ENCODE results near the gene CCL3. TPM values are rescaled to one million over a fixed set of nuclear protein-coding genes. Genes with fewer than 3 reads are reported as not detected.
"Not testable (repeated sequence)": the region's sequence is repeated elsewhere in the genome, so short reads cannot be mapped to it uniquely, and the experiment has no call there.

Gene CCL3
- total and polyA plus RNA-seq, 4 donors = 5.8 to 21.8 (median 11.0) TPM

DNA sequence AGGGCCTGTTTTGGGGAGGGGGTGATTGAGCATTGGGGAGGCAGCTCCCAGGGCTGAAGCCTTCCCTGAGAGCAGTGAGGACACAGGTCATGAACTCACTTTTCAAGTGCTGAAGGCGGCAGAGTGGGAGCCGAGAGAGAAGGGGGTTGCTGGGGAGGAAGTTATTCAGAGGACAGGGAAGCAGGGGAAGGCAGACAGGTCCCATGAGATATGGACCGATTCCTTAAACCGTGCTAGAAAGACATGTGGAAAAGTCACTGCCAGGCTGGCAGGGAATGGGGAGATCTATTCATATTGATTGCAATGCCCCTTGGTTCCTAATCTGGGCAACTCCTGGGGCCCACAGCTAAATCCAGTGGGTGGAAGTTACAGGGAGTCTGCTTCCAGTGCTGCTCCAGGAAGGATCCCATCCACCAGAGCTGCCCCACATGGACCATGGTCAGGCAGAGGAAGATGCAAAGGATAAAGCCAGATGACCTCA lies 14.8 kb upstream of the CCL3 start:
- H3K36me3 ChIP-seq (ENCODE audit: control insufficient read depth, insufficient read depth, low read length) = no peaks in the 10 kb centered on the region
- DNase-seq (ENCODE audit: low read depth in 4 of 6, low spot score in 6 of 6) = no peak
- H3K27ac ChIP-seq (ENCODE audit: low read depth, low read length) = no peak overlapping the region
- H3K27me3 ChIP-seq (ENCODE audit: control insufficient read depth, insufficient read depth, low read length) = no peaks in the 10 kb centered on the region
- no peaks in the 10 kb centered on the region for H3K4me1 ChIP-seq (ENCODE audit: control insufficient read depth, insufficient read depth, low read length)
- H3K4me3 ChIP-seq (ENCODE audit: low read depth, low read length) = no peak overlapping the region
- 47% methylated on average over 4 of the region's 4 CpGs for WGBS (ENCODE audit: insufficient coverage)
- no peaks in the 10 kb centered on the region for H3K9me3 ChIP-seq (ENCODE audit: control insufficient read depth, insufficient read depth, low read length)

- H3K9me3 ChIP-seq (ENCODE audit: control insufficient read depth, insufficient read depth, low read length); H3K4me1 ChIP-seq (ENCODE audit: control insufficient read depth, insufficient read depth, low read length); H3K27me3 ChIP-seq (ENCODE audit: control insufficient read depth, insufficient read depth, low read length); H3K4me3 ChIP-seq (ENCODE audit: low read depth, low read length); DNase-seq (ENCODE audit: low read depth in 4 of 6, low spot score in 6 of 6); H3K36me3 ChIP-seq (ENCODE audit: control insufficient read depth, insufficient read depth, low read length); H3K27ac ChIP-seq (ENCODE audit: low read depth, low read length): not testable (repeated sequence)
- no CpG with 5 or more reads among the region's 7 CpGs for WGBS (ENCODE audit: insufficient coverage)
Observed at GRCh38 chr17:36104246-36104645, 14.3 kb upstream of the CCL3 start.

GRCh38 chr17:36103401-36103975 lies 13.5 kb upstream of the CCL3 start, which contains the start of gene CCL4:
Gene CCL4 (plus strand): TSS chr17:36103827. CDS start chr17:36103906, 79 bp downstream.
- DNase-seq (ENCODE audit: low read depth in 4 of 6, low spot score in 6 of 6); H3K4me3 ChIP-seq (ENCODE audit: low read depth, low read length): not testable (repeated sequence)
- WGBS (ENCODE audit: insufficient coverage) = 90% methylated on average over 4 of the region's 6 CpGs

GRCh38 chr17:36099004-36099403 lies 9.1 kb upstream of the CCL3 start:
- not testable (repeated sequence) for DNase-seq (ENCODE audit: low read depth in 4 of 6, low spot score in 6 of 6); H3K27ac ChIP-seq (ENCODE audit: low read depth, low read length); H3K27me3 ChIP-seq (ENCODE audit: control insufficient read depth, insufficient read depth, low read length); H3K9me3 ChIP-seq (ENCODE audit: control insufficient read depth, insufficient read depth, low read length); H3K4me1 ChIP-seq (ENCODE audit: control insufficient read depth, insufficient read depth, low read length); H3K4me3 ChIP-seq (ENCODE audit: low read depth, low read length); H3K36me3 ChIP-seq (ENCODE audit: control insufficient read depth, insufficient read depth, low read length)
- WGBS (ENCODE audit: insufficient coverage) = no CpG with 5 or more reads among the region's 1 CpG

More at GRCh38 chr17:36103401-36103975, 13.5 kb upstream of the CCL3 start, which contains the start of gene CCL4:
- not testable (repeated sequence) for H3K9me3 ChIP-seq (ENCODE audit: control insufficient read depth, insufficient read depth, low read length); H3K36me3 ChIP-seq (ENCODE audit: control insufficient read depth, insufficient read depth, low read length); H3K27ac ChIP-seq (ENCODE audit: low read depth, low read length); H3K27me3 ChIP-seq (ENCODE audit: control insufficient read depth, insufficient read depth, low read length); H3K4me1 ChIP-seq (ENCODE audit: control insufficient read depth, insufficient read depth, low read length)

DNA sequence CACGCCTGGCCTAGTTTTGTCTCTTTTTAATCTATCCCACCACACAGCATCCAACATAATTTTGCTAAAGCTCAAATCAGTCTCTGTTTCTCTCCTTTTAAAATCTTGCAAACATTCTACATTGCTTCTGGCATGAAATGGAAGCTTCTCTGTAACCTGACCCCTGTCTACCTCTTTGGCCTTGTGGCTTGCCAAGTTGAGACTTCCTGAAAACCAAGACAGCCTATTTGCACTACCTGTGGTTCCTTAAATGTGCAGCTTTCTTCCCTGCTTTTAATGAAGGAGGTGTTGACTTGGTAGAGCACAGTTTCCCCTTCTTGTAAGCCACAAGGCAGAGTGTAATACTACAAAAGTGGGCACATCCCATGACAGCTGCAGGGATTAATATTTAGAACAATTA lies 6.0 kb upstream of the CCL3 start:
- no peaks in the 10 kb centered on the region for H3K27me3 ChIP-seq (ENCODE audit: control insufficient read depth, insufficient read depth, low read length)
- no peaks in the 10 kb centered on the region for H3K4me1 ChIP-seq (ENCODE audit: control insufficient read depth, insufficient read depth, low read length)
- 100% methylated on average over 1 of the region's 1 CpG for WGBS (ENCODE audit: insufficient coverage)
- H3K4me3 ChIP-seq (ENCODE audit: low read depth, low read length) = no peak overlapping the region
- DNase-seq (ENCODE audit: low read depth in 4 of 6, low spot score in 6 of 6) = no peak
- H3K27ac ChIP-seq (ENCODE audit: low read depth, low read length) = no peak overlapping the region
- H3K9me3 ChIP-seq (ENCODE audit: control insufficient read depth, insufficient read depth, low read length) = no peaks in the 10 kb centered on the region
- no peaks in the 10 kb centered on the region for H3K36me3 ChIP-seq (ENCODE audit: control insufficient read depth, insufficient read depth, low read length)

DNA sequence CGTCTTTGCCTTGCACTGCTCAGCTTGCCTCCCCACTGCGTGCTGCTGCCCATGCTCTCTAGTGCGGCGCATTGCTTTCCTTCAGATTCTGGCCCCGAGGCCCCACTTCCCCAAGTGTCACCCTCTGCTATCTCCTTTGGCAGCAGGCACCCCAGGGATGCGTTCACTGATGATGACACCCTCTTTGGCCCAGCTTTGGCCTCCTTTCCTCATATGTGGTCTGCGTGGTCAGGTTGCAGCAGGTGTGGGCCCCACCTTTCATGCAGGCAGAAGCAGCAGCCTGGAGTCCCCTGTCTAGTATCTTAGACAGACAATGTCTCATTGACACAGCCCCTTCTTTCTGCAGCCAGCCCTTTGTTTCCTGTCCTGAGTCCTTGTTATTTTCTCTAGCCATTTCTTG lies 4.8 kb upstream of the CCL3 start:
- no peaks in the 10 kb centered on the region for H3K27me3 ChIP-seq (ENCODE audit: control insufficient read depth, insufficient read depth, low read length)
- H3K9me3 ChIP-seq (ENCODE audit: control insufficient read depth, insufficient read depth, low read length) = no peaks in the 10 kb centered on the region
- H3K36me3 ChIP-seq (ENCODE audit: control insufficient read depth, insufficient read depth, low read length) = no peaks in the 10 kb centered on the region
- WGBS (ENCODE audit: insufficient coverage) = 86% methylated on average over 7 of the region's 7 CpGs
- no peaks in the 10 kb centered on the region for H3K4me1 ChIP-seq (ENCODE audit: control insufficient read depth, insufficient read depth, low read length)
- DNase-seq (ENCODE audit: low read depth in 4 of 6, low spot score in 6 of 6) = no peak
- no peak overlapping the region for H3K4me3 ChIP-seq (ENCODE audit: low read depth, low read length)
- no peak overlapping the region for H3K27ac ChIP-seq (ENCODE audit: low read depth, low read length)

DNA sequence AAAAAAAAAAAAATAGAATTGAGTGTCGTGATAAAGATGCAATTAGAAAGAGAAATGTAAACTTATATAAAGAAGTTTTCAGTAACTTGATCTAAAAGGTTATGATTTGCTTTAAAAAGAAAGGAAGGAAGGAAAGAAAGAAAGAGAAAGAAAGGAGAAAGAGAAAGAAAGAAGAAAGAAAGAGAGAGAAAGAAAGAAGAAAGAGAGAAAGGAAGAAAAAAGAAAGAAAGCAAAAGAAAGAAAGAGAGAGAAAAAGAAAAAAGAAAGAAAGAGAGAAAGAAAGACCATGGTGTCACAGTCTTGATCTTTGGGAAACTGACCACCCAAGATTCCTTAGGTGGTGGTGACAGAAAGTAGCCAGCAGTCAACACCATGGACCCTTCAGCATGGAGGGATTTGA lies 4.3 kb upstream of the CCL3 start:
- no CpG with 5 or more reads among the region's 1 CpG for WGBS (ENCODE audit: insufficient coverage)
- Histone ChIP-seq H3K27me3 (ENCODE audit: control insufficient read depth, insufficient read depth, low read length) (no peaks in the 10 kb centered on the region), H3K4me1 (ENCODE audit: control insufficient read depth, insufficient read depth, low read length) (no peaks in the 10 kb centered on the region), H3K9me3 (ENCODE audit: control insufficient read depth, insufficient read depth, low read length) (no peaks in the 10 kb centered on the region), H3K36me3 (ENCODE audit: control insufficient read depth, insufficient read depth, low read length) (no peaks in the 10 kb centered on the region), H3K27ac (ENCODE audit: low read depth, low read length) (no peak overlapping the region), H3K4me3 (ENCODE audit: low read depth, low read length) (no peak overlapping the region)
- no peak for DNase-seq (ENCODE audit: low read depth in 4 of 6, low spot score in 6 of 6)

GRCh38 chr17:36092715-36093114 lies 2.8 kb upstream of the CCL3 start:
- not testable (repeated sequence) for DNase-seq (ENCODE audit: low read depth in 4 of 6, low spot score in 6 of 6)

DNA sequence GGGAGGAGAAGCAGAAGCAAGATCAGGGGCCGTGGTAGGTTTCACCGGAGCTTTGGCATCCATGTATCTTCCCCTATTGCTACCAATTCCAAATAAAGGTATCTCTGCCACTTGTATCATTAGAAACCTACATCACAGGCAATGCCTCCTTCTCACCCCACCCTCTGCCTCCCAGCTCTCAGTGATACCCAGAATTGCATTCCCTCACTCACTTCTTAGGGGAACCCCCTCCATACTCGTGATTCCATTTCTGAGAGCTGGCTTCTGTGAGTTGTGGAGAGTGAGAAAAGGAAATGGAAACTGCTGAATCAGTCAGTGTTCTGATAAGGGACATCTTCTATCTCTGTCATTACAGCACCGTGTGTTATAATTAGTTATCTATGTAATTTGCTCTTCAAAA lies 2.3 kb upstream of the CCL3 start:
- Histone ChIP-seq H3K4me3 (ENCODE audit: low read depth, low read length) (no peak overlapping the region), H3K4me1 (ENCODE audit: control insufficient read depth, insufficient read depth, low read length) (no peaks in the 10 kb centered on the region), H3K27me3 (ENCODE audit: control insufficient read depth, insufficient read depth, low read length) (no peaks in the 10 kb centered on the region), H3K27ac (ENCODE audit: low read depth, low read length) (no peak overlapping the region), H3K9me3 (ENCODE audit: control insufficient read depth, insufficient read depth, low read length) (no peaks in the 10 kb centered on the region), H3K36me3 (ENCODE audit: control insufficient read depth, insufficient read depth, low read length) (no peaks in the 10 kb centered on the region)
- 100% methylated on average over 2 of the region's 4 CpGs for WGBS (ENCODE audit: insufficient coverage)
- no peak for DNase-seq (ENCODE audit: low read depth in 4 of 6, low spot score in 6 of 6)

More at GRCh38 chr17:36092715-36093114, 2.8 kb upstream of the CCL3 start:
- not testable (repeated sequence) for H3K27ac ChIP-seq (ENCODE audit: low read depth, low read length); H3K27me3 ChIP-seq (ENCODE audit: control insufficient read depth, insufficient read depth, low read length); H3K9me3 ChIP-seq (ENCODE audit: control insufficient read depth, insufficient read depth, low read length); H3K4me1 ChIP-seq (ENCODE audit: control insufficient read depth, insufficient read depth, low read length); H3K36me3 ChIP-seq (ENCODE audit: control insufficient read depth, insufficient read depth, low read length); H3K4me3 ChIP-seq (ENCODE audit: low read depth, low read length)
- no CpG with 5 or more reads among the region's 6 CpGs for WGBS (ENCODE audit: insufficient coverage)

DNA sequence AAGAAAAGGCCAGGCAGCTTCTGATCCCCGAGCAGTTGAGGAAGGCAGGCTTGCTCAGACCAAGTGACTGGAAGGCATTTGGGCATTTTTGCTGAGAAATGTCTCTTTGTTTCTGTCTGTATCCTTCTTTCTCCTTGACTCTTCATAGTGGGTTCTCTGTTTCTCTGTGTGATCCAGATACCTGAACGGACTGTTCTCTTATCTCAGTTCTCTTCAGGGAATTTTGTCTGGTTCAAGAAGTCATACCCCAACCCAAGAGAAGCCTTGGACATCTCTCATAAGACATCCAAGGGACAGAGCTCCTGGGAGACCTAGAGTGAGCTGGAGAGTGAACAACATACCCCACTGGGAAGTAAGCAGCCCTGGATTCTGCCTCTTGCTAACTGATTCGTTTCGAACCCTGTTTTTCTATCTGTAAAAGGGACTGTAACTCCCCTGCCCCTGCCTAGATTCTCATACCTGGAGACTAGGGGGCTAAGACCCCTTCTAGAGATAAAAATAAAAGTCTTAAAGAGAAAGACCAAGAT lies 541 bp downstream of the CCL3 start:
- WGBS (ENCODE audit: insufficient coverage) = 55% methylated on average over 1 of the region's 4 CpGs
- H3K27ac ChIP-seq (ENCODE audit: low read depth, low read length) = no peak overlapping the region
- no peak for DNase-seq (ENCODE audit: low read depth in 4 of 6, low spot score in 6 of 6)

More for the DNA sequence above, 541 bp downstream of the CCL3 start:
- Histone ChIP-seq H3K4me3 (ENCODE audit: low read depth, low read length) (no peak overlapping the region), H3K36me3 (ENCODE audit: control insufficient read depth, insufficient read depth, low read length) (no peaks in the 10 kb centered on the region), H3K4me1 (ENCODE audit: control insufficient read depth, insufficient read depth, low read length) (no peaks in the 10 kb centered on the region), H3K27me3 (ENCODE audit: control insufficient read depth, insufficient read depth, low read length) (no peaks in the 10 kb centered on the region), H3K9me3 (ENCODE audit: control insufficient read depth, insufficient read depth, low read length) (no peaks in the 10 kb centered on the region)
